ENCODE results near the gene TRAPPC12.
"Not testable (repeated sequence)": the region's sequence is repeated elsewhere in the genome, so short reads cannot be mapped to it uniquely, and the experiment has no call there.

Gene TRAPPC12

DNA sequence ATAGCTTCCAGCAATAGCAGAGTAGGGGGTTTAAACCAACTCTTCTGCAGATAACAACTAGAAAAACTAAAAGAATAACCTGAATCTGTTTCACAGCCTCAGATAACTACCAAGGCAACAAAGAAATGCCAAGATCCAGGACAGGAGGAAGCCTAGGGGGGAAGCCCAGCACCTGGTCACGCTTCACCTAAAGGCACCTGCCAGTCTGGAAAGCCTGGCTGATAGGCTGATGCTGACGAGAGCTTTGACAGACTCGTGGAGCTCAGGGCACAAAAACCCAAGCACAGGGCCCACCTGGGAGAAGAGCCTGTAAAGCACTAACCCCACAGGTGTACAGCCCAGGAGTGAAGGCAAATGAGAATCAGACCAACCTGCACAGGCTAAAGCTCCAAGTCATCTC is 24.5 kb upstream of the TRAPPC12 start:
- in situ Hi-C loops (cut with HindIII; ENCODE audit: low sequenced_read_pairs): no loop called here
- TF ChIP-seq CTCF (IDR thresholded peaks at IDR 0.05; ENCODE audit: low read depth, low read length): no peak
- no peak overlapping the region for H3K4me3 ChIP-seq (ENCODE audit: low read depth, low read length)
- DNase-seq (ENCODE audit: low read depth, low spot score): no peak

- no peak overlapping the region for H3K4me3 ChIP-seq (ENCODE audit: low read depth, low read length)
- no peak for TF ChIP-seq CTCF (IDR thresholded peaks at IDR 0.05; ENCODE audit: low read depth, low read length)
- in situ Hi-C loops (cut with HindIII; ENCODE audit: low sequenced_read_pairs): no loop called here
- DNase-seq (ENCODE audit: low read depth, low spot score): no peak
Measured at GRCh38 chr2:3355951-3356569, 23.4 kb upstream of the TRAPPC12 start.

DNA sequence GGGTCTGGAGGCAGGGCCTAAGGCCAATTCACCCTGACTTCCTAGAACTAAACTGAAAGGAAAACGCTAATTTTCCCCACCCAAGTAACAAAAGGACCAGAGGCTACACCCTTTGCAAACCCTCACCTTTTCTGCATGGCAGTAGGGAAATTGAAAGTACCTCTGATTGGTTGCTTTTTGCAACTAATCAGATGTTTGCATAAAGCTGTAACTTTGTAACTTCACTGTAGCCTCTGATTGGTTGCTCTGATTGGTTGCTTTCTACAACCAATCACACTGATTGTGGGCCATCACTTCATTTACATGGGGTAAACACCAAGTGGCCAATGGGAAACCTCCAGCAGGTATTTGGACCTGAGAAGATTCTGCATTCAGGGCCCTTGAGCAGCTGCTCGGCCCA is 22.7 kb upstream of the TRAPPC12 start:
- in situ Hi-C loops (cut with HindIII; ENCODE audit: low sequenced_read_pairs): no loop called here
- DNase-seq (ENCODE audit: low read depth, low spot score): no peak
- no peak overlapping the region for H3K4me3 ChIP-seq (ENCODE audit: low read depth, low read length)
- no peak for TF ChIP-seq CTCF (IDR thresholded peaks at IDR 0.05; ENCODE audit: low read depth, low read length)

GRCh38 chr2:3357446-3357845 is 22.0 kb upstream of the TRAPPC12 start:
- DNase-seq (ENCODE audit: low read depth, low spot score); in situ Hi-C loops (cut with HindIII; ENCODE audit: low sequenced_read_pairs); H3K4me3 ChIP-seq (ENCODE audit: low read depth, low read length): not testable (repeated sequence)

DNA sequence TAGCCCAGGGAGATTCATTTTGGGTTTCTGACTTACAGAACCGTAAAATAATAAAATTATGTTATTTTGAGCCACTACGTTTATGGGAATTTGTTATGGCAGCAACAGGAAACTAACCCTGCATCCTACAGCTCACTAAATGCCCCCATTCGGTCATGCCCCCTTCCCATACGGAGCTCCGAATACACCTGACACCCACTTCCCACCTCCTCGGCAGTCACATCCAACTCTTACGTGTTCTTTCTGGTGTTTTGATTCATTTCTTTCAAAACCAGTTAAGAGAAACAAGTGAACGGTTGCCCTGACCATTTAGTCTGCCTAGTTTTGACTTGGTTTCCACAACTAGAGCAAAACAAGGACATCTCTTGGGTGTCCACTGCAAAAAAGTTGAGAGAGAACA is 21.6 kb upstream of the TRAPPC12 start:
- TF ChIP-seq CTCF (IDR thresholded peaks at IDR 0.05; ENCODE audit: low read depth, low read length): no peak
- H3K4me3 ChIP-seq (ENCODE audit: low read depth, low read length): no peak overlapping the region
- in situ Hi-C loops (cut with HindIII; ENCODE audit: low sequenced_read_pairs): no loop called here
- DNase-seq (ENCODE audit: low read depth, low spot score): no peak

- TF ChIP-seq CTCF (IDR thresholded peaks at IDR 0.05; ENCODE audit: low read depth, low read length): no peak
- DNase-seq (ENCODE audit: low read depth, low spot score): no peak
- in situ Hi-C loops (cut with HindIII; ENCODE audit: low sequenced_read_pairs): no loop called here
Measured at GRCh38 chr2:3361518-3362389, 17.7 kb upstream of the TRAPPC12 start.

GRCh38 chr2:3365219-3365618 is 14.3 kb upstream of the TRAPPC12 start:
- no peak overlapping the region for H3K4me3 ChIP-seq (ENCODE audit: low read depth, low read length)
- no peak for DNase-seq (ENCODE audit: low read depth, low spot score)
- in situ Hi-C loops (cut with HindIII; ENCODE audit: low sequenced_read_pairs): no loop called here
- no peak for TF ChIP-seq CTCF (IDR thresholded peaks at IDR 0.05; ENCODE audit: low read depth, low read length)

More at GRCh38 chr2:3361518-3362389, 17.7 kb upstream of the TRAPPC12 start:
- H3K4me3 ChIP-seq (ENCODE audit: low read depth, low read length): no peak overlapping the region

All from astrocyte of the spinal cord (primary cell).